ENCODE measurements around the gene NHLH1. TPM values are rescaled to one million over a fixed set of nuclear protein-coding genes. Genes with fewer than 3 reads are reported as not detected.

Gene NHLH1
- total and polyA plus RNA-seq, 2 donors (not counting 1 experiment from before 2014, with no cell fraction given), result 0.27 to 0.39 TPM

DNA sequence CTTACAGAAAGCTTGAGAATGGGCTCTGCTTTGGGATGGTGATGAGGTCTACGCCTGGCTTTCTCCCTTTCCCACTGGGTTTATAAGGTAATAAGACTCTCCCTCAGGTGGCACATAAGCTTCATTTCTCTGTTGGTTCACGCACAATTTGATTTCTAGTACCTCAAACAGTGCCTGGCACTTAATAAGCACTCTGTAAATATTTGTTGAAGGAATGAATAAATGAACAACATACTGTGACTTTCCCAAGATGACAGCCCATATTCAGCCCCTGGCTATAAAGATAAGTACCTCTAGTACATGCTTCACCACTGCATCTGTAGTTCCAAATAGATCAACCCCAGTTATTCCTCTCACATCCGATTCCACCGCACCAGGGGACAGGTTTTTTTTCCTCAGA is 41.6 kb upstream of the NHLH1 start:
- Histone ChIP-seq H2AFZ (ENCODE audit: insufficient read depth, low read depth, low read length, poor library complexity, severe bottlenecking) (no peak overlapping the region), H3K4me2 (replicated peaks; ENCODE audit: low read depth, low read length, poor library complexity, severe bottlenecking) (no peak overlapping the region), H3K9ac (ENCODE audit: low read length) (no peak overlapping the region), H4K20me1 (ENCODE audit: control insufficient read depth, insufficient read depth, low read length, poor library complexity, severe bottlenecking) (peaks cover 4% of the 10 kb centered on the region), H3K27me3 (replicated peaks in 1 of 4; ENCODE audit: control extremely low read depth in 1 of 4, control insufficient read depth in 3 of 4, insufficient read depth in 4 of 4, low read length in 3 of 4) (no peaks in the 10 kb centered on the region), H3K27ac (ENCODE audit: low read length in 2 of 2) (no peak overlapping the region), H3K4me3 (ENCODE audit: control extremely low read depth in 1 of 5, extremely low read depth in 1 of 5, insufficient read depth in 1 of 5, low read depth in 2 of 5, low read length in 4 of 5) (no peak overlapping the region), H3K36me3 (replicated peaks in 1 of 2; ENCODE audit: control extremely low read depth in 1 of 2, control insufficient read depth in 1 of 2, extremely low read depth in 1 of 2, insufficient read depth in 2 of 2, low read length in 1 of 2) (peaks cover 1 to 86% of the 10 kb centered on the region in 2 experiments), H3K4me1 (ENCODE audit: control insufficient read depth in 2 of 2, insufficient read depth in 2 of 2, low read length in 2 of 2) (no peaks in the 10 kb centered on the region), H3K79me2 (ENCODE audit: control insufficient read depth, insufficient read depth, low read length) (peaks cover 14% of the 10 kb centered on the region), H3K9me3 (ENCODE audit: control extremely low read depth in 1 of 3, control insufficient read depth in 2 of 3, insufficient read depth in 1 of 3, low read length in 2 of 3) (no peaks in the 10 kb centered on the region)
- ChIA-PET POLR2A (no interaction called here), CTCF (interaction anchor here (0.7 kb wide), 1 partner anchor 34 kb away, joined by 3 read pairs; no protein-coding TSS in a partner anchor)
- no peak for ATAC-seq (ENCODE audit: low read depth)
- H3K4me3 Mint-ChIP-seq, result no peak overlapping the region
- intact Hi-C loops (cut with micrococcal nuclease), result no loop called here
- no peak for DNase-seq
- peak overlapping the region; percentile 23 for H3K27ac Mint-ChIP-seq
- TF ChIP-seq, protein P1, sequence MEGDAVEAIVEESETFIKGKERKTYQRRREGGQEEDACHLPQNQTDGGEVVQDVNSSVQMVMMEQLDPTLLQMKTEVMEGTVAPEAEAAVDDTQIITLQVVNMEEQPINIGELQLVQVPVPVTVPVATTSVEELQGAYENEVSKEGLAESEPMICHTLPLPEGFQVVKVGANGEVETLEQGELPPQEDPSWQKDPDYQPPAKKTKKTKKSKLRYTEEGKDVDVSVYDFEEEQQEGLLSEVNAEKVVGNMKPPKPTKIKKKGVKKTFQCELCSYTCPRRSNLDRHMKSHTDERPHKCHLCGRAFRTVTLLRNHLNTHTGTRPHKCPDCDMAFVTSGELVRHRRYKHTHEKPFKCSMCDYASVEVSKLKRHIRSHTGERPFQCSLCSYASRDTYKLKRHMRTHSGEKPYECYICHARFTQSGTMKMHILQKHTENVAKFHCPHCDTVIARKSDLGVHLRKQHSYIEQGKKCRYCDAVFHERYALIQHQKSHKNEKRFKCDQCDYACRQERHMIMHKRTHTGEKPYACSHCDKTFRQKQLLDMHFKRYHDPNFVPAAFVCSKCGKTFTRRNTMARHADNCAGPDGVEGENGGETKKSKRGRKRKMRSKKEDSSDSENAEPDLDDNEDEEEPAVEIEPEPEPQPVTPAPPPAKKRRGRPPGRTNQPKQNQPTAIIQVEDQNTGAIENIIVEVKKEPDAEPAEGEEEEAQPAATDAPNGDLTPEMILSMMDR (IDR thresholded peaks at IDR 0.05), result no peak
- no peak for TF ChIP-seq EZH2 (IDR thresholded peaks at IDR 0.05; ENCODE audit: borderline replicate concordance, insufficient read depth, low read depth, low read length, poor library complexity, severe bottlenecking)
- H3K9me3 Mint-ChIP-seq (ENCODE audit: insufficient read depth), result no peaks in the 10 kb centered on the region
- peaks cover 4% of the 10 kb centered on the region for H3K4me1 Mint-ChIP-seq
- WGBS (ENCODE audit: insufficient coverage), result no CpG with 5 or more reads among the region's 4 CpGs
- H3K27me3 Mint-ChIP-seq, result no peaks in the 10 kb centered on the region

DNA sequence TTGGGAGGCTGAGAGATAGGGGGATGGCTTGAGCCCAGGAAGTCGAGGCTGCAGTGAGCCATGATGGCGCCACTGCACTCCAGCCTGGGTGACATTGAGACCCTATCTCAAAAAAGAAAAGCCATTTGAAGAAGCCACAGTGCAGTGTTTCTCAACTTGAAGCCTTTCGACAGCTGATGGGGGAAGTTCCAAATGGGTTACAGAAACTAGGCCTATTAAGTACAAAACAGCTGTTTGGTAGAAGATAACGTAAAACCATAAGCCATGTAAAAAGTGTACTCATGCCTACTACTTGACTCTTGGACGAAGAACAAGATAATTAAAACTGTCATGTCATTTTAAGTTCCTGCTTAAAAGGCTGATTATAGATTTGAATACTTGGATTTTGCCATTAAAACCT is 40.5 kb upstream of the NHLH1 start:
- intact Hi-C loops (cut with micrococcal nuclease), result no loop called here
- H3K4me1 ChIP-seq (ENCODE audit: control insufficient read depth in 2 of 2, insufficient read depth in 2 of 2, low read length in 2 of 2), result no peaks in the 10 kb centered on the region
- H3K36me3 ChIP-seq (replicated peaks in 1 of 2; ENCODE audit: control extremely low read depth in 1 of 2, control insufficient read depth in 1 of 2, extremely low read depth in 1 of 2, insufficient read depth in 2 of 2, low read length in 1 of 2), result peaks cover 1 to 89% of the 10 kb centered on the region in 2 experiments
- DNase-seq (no peak), ATAC-seq (ENCODE audit: low read depth) (no peak)
- Mint-ChIP-seq H3K4me3 (no peak overlapping the region), H3K4me1 (peaks cover 2% of the 10 kb centered on the region), H3K9me3 (ENCODE audit: insufficient read depth) (no peaks in the 10 kb centered on the region), H3K27ac (no peak overlapping the region), H3K27me3 (no peaks in the 10 kb centered on the region)
- 100% methylated on average over 3 of the region's 5 CpGs for WGBS (ENCODE audit: insufficient coverage)
- no peaks in the 10 kb centered on the region for H3K9me3 ChIP-seq (ENCODE audit: control extremely low read depth in 1 of 3, control insufficient read depth in 2 of 3, insufficient read depth in 1 of 3, low read length in 2 of 3)
- no peak overlapping the region for H3K4me2 ChIP-seq (replicated peaks; ENCODE audit: low read depth, low read length, poor library complexity, severe bottlenecking)
- TF ChIP-seq, protein P1 (IDR thresholded peaks at IDR 0.05), result no peak
- TF ChIP-seq EZH2 (IDR thresholded peaks at IDR 0.05; ENCODE audit: borderline replicate concordance, insufficient read depth, low read depth, low read length, poor library complexity, severe bottlenecking), result no peak
- H3K79me2 ChIP-seq (ENCODE audit: control insufficient read depth, insufficient read depth, low read length), result peaks cover 3% of the 10 kb centered on the region
- no peaks in the 10 kb centered on the region for H3K27me3 ChIP-seq (replicated peaks in 1 of 4; ENCODE audit: control extremely low read depth in 1 of 4, control insufficient read depth in 3 of 4, insufficient read depth in 4 of 4, low read length in 3 of 4)
- no peak overlapping the region for H2AFZ ChIP-seq (ENCODE audit: insufficient read depth, low read depth, low read length, poor library complexity, severe bottlenecking)
- H4K20me1 ChIP-seq (ENCODE audit: control insufficient read depth, insufficient read depth, low read length, poor library complexity, severe bottlenecking), result no peaks in the 10 kb centered on the region
- no peak overlapping the region for H3K4me3 ChIP-seq (ENCODE audit: control extremely low read depth in 1 of 5, extremely low read depth in 1 of 5, insufficient read depth in 1 of 5, low read depth in 2 of 5, low read length in 4 of 5)
- no peak overlapping the region for H3K27ac ChIP-seq (ENCODE audit: low read length in 2 of 2)
- H3K9ac ChIP-seq (ENCODE audit: low read length), result no peak overlapping the region
- POLR2A ChIA-PET, result no interaction called here
- CTCF ChIA-PET, result interaction anchor here (1.0 kb wide), 1 partner anchor 74 kb away, joined by 3 read pairs; no protein-coding TSS in a partner anchor

Measured in B cell (primary cell).